AG09309 (cell line): ENCODE data around the gene MACF1.

ENCODE experiments used
- DNase-seq: peaks from one replicate; pipeline ENCODE4 v3.0.0-alpha.2; 2010; ENCODE audit warnings: low read depth
- H3K4me3 ChIP-seq: 2 replicates; pipeline ENCODE4 v1.5.1; 2011; ENCODE audit warnings: mild to moderate bottlenecking, low read depth, low read length, moderate library complexity; ENCODE audit not compliant: control insufficient read depth
- TF ChIP-seq, protein P1 (sequence below): IDR thresholded peaks from 2 replicates; pipeline ENCODE4 v1.5.1; 2011; ENCODE audit warnings: mild to moderate bottlenecking, low read depth, low read length, inconsistent platforms; ENCODE audit not compliant: insufficient read depth, control insufficient read depth; ENCODE audit errors: missing control alignments

Gene MACF1

DNA sequence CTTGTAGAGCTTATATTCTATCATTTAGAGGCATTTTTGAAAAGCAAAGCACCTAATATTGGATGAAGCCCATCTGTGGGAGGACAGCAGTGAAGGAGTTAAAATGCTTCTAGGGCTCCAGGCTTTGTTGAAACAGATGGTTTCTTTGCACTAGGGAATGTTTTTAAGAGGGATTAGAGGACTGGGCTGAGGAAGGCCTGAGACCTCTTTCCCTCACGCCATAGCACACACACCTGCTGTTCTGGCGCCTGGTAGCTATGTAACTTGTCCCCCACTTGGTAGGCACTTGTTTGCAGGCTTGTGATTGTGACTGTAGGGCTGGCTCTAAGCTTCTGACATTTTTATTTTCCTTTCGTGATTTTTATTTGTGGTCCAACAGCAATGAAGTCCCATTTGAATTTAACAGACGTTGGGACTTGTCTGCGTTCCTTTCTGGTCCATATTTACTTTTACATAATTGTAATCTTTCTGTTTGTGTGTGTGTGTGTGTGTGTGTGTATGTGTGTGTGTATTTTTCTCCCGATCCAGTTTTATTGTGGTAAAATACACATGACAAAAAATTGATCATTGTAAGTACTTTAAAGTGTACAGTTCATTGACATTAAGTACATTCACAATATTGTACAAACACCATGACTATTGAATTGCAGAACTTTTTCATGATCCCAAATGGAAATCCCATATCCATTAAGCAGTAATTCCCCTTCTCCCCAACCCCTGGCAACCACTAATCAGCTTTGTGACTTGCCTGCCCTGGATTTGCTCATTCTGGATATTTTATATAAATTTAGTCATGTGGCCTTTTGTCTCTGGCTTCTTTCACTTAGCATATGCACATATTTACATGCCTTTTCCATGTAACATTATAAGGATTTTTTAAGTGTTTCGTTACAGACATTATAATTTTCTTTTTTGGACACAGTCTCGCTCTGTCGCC, 33.5 kb upstream of the MACF1 start:
- no peak overlapping the region for H3K4me3 ChIP-seq
- TF ChIP-seq, protein P1, sequence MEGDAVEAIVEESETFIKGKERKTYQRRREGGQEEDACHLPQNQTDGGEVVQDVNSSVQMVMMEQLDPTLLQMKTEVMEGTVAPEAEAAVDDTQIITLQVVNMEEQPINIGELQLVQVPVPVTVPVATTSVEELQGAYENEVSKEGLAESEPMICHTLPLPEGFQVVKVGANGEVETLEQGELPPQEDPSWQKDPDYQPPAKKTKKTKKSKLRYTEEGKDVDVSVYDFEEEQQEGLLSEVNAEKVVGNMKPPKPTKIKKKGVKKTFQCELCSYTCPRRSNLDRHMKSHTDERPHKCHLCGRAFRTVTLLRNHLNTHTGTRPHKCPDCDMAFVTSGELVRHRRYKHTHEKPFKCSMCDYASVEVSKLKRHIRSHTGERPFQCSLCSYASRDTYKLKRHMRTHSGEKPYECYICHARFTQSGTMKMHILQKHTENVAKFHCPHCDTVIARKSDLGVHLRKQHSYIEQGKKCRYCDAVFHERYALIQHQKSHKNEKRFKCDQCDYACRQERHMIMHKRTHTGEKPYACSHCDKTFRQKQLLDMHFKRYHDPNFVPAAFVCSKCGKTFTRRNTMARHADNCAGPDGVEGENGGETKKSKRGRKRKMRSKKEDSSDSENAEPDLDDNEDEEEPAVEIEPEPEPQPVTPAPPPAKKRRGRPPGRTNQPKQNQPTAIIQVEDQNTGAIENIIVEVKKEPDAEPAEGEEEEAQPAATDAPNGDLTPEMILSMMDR, result no peak
- no peak for DNase-seq

DNA sequence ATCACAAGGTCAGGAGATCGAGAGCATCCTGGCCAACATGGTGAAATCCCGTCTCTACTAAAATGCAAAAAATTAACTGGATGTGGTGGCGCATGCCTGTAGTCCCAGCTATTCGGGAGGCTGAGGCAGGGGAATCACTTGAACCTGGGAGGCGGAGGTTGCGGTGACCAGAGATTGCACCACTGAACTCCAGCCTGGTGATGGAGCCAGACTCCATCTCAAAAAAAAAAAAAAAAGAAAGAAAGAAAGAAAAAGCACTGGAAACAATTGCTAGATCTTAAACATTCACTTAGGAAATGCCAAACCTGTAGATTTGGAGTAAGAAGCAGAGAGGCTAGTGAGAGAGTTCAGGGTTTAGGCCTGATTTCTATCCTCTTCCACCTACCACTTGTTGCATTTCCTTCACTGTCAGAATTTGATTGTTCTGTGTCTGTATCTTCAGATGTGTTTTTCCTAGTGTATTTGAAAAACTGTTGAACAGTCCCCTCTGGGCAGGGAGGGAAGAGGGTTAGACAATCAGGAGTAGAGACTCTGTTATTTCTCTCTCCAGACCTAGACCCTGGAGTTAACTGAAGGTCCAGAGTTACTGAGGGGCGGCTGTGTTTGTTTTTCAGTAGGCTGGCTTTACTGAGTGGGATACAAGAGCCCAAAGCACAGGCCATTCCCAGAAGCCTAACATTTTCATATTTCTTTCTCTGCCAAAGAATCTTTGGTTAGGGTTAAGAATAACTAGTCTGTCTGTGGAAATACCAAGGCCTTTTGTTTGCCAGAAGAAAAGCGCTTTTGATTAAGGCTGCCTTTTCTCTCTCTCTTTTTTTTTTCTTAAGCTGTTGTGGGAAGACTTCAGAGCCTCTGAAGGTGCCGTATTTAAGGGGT, 31.1 kb upstream of the MACF1 start:
- DNase-seq, result no peak
- TF ChIP-seq, protein P1, result no peak

DNA sequence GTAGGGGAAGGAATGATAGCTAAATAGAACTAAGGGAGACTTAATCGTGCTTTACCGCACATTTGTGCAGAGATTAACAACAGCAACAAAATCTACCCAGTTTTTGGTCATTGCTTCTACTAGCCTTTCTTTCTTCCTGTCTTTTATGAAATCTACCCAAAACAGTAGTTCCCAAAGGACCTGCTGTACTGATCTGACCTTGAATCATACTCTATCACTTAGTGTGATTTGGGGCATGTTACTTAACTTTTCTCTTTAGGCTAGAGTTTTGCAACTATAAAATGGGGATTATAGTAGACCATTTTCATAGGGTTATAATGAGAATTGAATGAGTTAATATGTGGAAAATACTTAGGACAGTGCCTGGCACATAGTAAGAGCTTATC, 30.5 kb upstream of the MACF1 start:
- H3K4me3 ChIP-seq, result no peak overlapping the region
- no peak for DNase-seq
- TF ChIP-seq, protein P1, result no peak

More for the DNA sequence above, 31.1 kb upstream of the MACF1 start:
- no peak overlapping the region for H3K4me3 ChIP-seq

DNA sequence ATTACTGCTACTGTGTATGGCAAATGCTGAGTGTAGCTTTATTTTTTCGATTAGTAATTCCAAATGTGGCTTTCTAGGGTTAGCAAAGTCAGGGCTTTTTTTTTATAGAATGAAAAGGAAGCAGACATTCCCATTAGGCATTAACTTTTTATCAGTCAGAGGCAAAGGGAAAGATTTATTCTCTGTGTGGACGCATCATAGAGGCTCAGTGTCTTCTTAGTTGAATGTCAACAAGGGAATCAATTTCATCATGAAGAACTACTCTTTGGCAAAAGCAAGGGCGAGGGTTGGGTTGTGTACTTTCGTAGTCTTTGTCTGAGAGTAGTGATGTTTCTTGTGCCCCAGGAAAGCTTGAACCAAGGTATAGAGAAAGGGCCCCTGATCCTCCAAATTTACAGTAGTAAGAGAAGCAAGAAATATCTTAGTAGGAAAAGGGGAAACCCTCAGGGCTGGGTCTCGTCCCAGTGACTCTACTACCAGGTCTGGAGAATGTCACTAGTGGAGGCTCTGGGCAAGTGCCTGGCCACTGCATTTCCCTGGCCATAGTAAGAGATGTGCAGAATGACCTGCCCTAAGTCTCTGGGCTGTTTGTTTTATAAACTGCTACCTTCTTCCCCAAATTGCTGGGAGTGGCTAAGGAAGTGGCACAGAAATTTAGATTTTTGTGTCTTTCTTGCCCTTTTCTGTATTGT, 30.0 kb upstream of the MACF1 start:
- no peak overlapping the region for H3K4me3 ChIP-seq
- no peak for DNase-seq
- TF ChIP-seq, protein P1, result no peak

DNA sequence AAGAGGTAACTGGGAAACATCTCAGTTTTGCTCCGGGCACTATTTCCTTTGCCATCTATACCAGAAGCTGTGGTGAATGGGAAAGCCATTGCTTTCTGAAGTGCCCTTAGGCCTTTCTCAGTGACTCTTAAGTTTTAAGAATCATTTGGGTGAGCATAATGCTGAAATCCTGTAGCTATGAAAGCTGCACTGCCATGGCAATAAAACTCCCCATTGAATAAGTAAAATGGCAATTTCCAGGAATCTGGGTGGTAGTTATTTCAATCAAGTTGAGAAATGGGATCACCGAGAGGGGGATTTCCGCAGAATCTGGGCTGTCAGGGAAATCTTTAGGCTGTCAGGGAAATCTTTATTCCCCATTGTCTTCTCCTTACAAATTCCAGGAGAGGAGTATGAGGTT, 26.8 kb upstream of the MACF1 start:
- DNase-seq, result no peak
- TF ChIP-seq, protein P1, result no peak
- no peak overlapping the region for H3K4me3 ChIP-seq
